Measurements from ENCODE around the gene IL17B. TPM values are rescaled to one million over a fixed set of nuclear protein-coding genes. Genes with fewer than 3 reads are reported as not detected.

The IL17B gene
- total and polyA plus RNA-seq, 9 of the 15 experiments (the other 6 are each of a cell fraction or from before 2014, with no cell fraction given), result 0.28 to 2.6 (median 0.53) TPM; not detected in 2

DNA sequence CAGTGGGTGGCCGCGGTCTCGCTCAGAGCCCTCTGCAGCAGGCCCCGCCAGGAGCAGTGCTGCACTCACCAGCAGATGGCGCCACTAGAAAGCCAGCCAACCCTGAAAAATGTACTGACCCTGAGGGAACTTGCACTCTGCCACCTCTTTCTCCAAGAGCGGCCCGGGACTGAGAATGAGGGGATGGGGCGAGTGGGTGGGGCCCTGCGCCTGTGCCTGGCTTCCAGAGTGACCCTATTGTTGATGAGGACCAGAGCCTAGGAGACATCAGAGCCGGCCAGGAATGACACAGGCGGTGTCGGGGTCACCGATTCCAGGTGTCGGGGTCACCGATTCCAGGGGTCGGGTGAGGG lies 2.9 kb upstream of the IL17B start (continued):
- no peak for TF ChIP-seq TRIM25 (IDR thresholded peaks at IDR 0.05; ENCODE audit: borderline replicate concordance)
- TF ChIP-seq, protein P1, sequence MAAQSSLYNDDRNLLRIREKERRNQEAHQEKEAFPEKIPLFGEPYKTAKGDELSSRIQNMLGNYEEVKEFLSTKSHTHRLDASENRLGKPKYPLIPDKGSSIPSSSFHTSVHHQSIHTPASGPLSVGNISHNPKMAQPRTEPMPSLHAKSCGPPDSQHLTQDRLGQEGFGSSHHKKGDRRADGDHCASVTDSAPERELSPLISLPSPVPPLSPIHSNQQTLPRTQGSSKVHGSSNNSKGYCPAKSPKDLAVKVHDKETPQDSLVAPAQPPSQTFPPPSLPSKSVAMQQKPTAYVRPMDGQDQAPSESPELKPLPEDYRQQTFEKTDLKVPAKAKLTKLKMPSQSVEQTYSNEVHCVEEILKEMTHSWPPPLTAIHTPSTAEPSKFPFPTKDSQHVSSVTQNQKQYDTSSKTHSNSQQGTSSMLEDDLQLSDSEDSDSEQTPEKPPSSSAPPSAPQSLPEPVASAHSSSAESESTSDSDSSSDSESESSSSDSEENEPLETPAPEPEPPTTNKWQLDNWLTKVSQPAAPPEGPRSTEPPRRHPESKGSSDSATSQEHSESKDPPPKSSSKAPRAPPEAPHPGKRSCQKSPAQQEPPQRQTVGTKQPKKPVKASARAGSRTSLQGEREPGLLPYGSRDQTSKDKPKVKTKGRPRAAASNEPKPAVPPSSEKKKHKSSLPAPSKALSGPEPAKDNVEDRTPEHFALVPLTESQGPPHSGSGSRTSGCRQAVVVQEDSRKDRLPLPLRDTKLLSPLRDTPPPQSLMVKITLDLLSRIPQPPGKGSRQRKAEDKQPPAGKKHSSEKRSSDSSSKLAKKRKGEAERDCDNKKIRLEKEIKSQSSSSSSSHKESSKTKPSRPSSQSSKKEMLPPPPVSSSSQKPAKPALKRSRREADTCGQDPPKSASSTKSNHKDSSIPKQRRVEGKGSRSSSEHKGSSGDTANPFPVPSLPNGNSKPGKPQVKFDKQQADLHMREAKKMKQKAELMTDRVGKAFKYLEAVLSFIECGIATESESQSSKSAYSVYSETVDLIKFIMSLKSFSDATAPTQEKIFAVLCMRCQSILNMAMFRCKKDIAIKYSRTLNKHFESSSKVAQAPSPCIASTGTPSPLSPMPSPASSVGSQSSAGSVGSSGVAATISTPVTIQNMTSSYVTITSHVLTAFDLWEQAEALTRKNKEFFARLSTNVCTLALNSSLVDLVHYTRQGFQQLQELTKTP (IDR thresholded peaks at IDR 0.05; ENCODE audit: low read depth in 1 of 2, partially characterized antibody in 2 of 2), result no peak
- TF ChIP-seq ZNF24 (IDR thresholded peaks at IDR 0.05), result 0 out of 2 replicates have a peak, but pooled peaks have one; percentile 50
- TF ChIP-seq TCF7L2 (IDR thresholded peaks at IDR 0.05; ENCODE audit: low read depth, low read length), result no peak
- TF ChIP-seq TCF3 (CRISPR knock-in tag; IDR thresholded peaks at IDR 0.05), result 0 out of 2 replicates have a peak, but pooled peaks have one; percentile 15
- TF ChIP-seq HLTF (IDR thresholded peaks at IDR 0.05), result no peak
- no peak for TF ChIP-seq ZNF644 (tag; IDR thresholded peaks at IDR 0.05; ENCODE audit: low read depth)
- TF ChIP-seq TEAD1 (CRISPR knock-in tag; IDR thresholded peaks at IDR 0.05), result 0 out of 4 replicates have a peak, but pooled peaks of 1 of the 2 experiments have one; percentile 24
- TF ChIP-seq ZNF274 (IDR thresholded peaks at IDR 0.05; ENCODE audit: borderline replicate concordance, low read depth, low read length), result no peak
- TF ChIP-seq GTF2E2 (tag; IDR thresholded peaks at IDR 0.05), result no peak
- TF ChIP-seq TRIM24 (IDR thresholded peaks at IDR 0.05), result no peak
- no peak for TF ChIP-seq MYBL2 (IDR thresholded peaks at IDR 0.05; ENCODE audit: low read depth)
- TF ChIP-seq MYBL2 (CRISPR knock-in tag; IDR thresholded peaks at IDR 0.05; ENCODE audit: borderline replicate concordance), result no peak
- peak; percentile 44; the same call in 1 of the 2 replicates for TF ChIP-seq ZBTB7A (IDR thresholded peaks at IDR 0.05; ENCODE audit: borderline replicate concordance, control insufficient read depth, low read depth, low read length)
- no peak for TF ChIP-seq XRCC4 (IDR thresholded peaks at IDR 0.05; ENCODE audit: extremely low read depth, insufficient read depth, insufficient read length)
- no peak for TF ChIP-seq ZNF282 (CRISPR knock-in tag; IDR thresholded peaks at IDR 0.05)
- TF ChIP-seq TOE1 (IDR thresholded peaks at IDR 0.05; ENCODE audit: borderline replicate concordance), result no peak
- no peak for TF ChIP-seq TOE1 (CRISPR knock-in tag; IDR thresholded peaks at IDR 0.05; ENCODE audit: borderline replicate concordance, low read depth)
- no peak for TF ChIP-seq ZNF699 (CRISPR knock-in tag; IDR thresholded peaks at IDR 0.05; ENCODE audit: insufficient replicate concordance)
- no peak for TF ChIP-seq ZNF277 (CRISPR knock-in tag; IDR thresholded peaks at IDR 0.05; ENCODE audit: borderline replicate concordance)
- TF ChIP-seq NFIC (IDR thresholded peaks at IDR 0.05), result peak; percentile 27; the same call in 1 of the 2 replicates
- TF ChIP-seq ZNF785 (CRISPR knock-in tag; IDR thresholded peaks at IDR 0.05), result no peak
- TF ChIP-seq ZNF124 (CRISPR knock-in tag; IDR thresholded peaks at IDR 0.05), result no peak
- TF ChIP-seq TAL1 (IDR thresholded peaks at IDR 0.05), result no peak

Data from K562 (cell line).